ENCODE data around the gene PRKCI.

GRCh38 chr3:170321321-170322034, 99.3 kb downstream of the PRKCI start:
- TF ChIP-seq ZNF274 (IDR thresholded peaks at IDR 0.05; ENCODE audit: low read depth, low read length) (no peak), YY1 (IDR thresholded peaks at IDR 0.05; ENCODE audit: insufficient read depth, insufficient read length) (no peak), SUZ12 (IDR thresholded peaks at IDR 0.05; ENCODE audit: extremely low read depth, insufficient read depth, insufficient read length) (no peak)

All from NT2/D1 (cell line).